Measurements from ENCODE around the gene PRKG1. TPM values are rescaled to one million over a fixed set of nuclear protein-coding genes. Genes with fewer than 3 reads are reported as not detected.

The PRKG1 gene
- total RNA-seq, 1 experiment from 2014 or later, result 10.4 TPM

- H3K27me3 ChIP-seq (ENCODE audit: insufficient read depth, low read length), result no peaks in the 10 kb centered on the region
- H3K4me1 ChIP-seq (ENCODE audit: insufficient read depth, low read length), result no peaks in the 10 kb centered on the region
- H3K4me2 ChIP-seq (ENCODE audit: insufficient read depth, insufficient read length, low read length), result no peak overlapping the region
- no peak overlapping the region for H4K8ac ChIP-seq (replicated peaks; ENCODE audit: insufficient read length, low read depth, low read length)
- H3K56ac ChIP-seq (ENCODE audit: insufficient read length, low read depth, low read length), result no peak overlapping the region
- H3T11ph ChIP-seq (ENCODE audit: low read length), result no peak overlapping the region
- Mint-ChIP-seq H3K4me1 (peaks cover 0 to 3% of the 10 kb centered on the region in 2 experiments; a peak in 2 of 4 replicates), H3K9me3 (peaks cover 7 to 8% of the 10 kb centered on the region in 2 experiments; a peak in 3 of 5 replicates), H3K27me3 (ENCODE audit: low read depth) (no peaks in the 10 kb centered on the region), H3K4me3 (no peak overlapping the region), H3K36me3 (ENCODE audit: insufficient read depth in 1 of 3, low read depth in 3 of 3) (peaks cover 0 to 9% (median 7%) of the 10 kb centered on the region in 3 experiments; a peak in 6 of 7 replicates), H3K27ac (no peak overlapping the region)
- no peak overlapping the region for H3K4ac ChIP-seq (ENCODE audit: low read depth, low read length)
- no peaks in the 10 kb centered on the region for H4K20me1 ChIP-seq (ENCODE audit: control insufficient read depth, insufficient read depth, insufficient read length)
- H3K14ac ChIP-seq (ENCODE audit: insufficient read depth, low read length), result no peak overlapping the region
- H3K79me2 ChIP-seq (ENCODE audit: insufficient read depth, low read length), result no peaks in the 10 kb centered on the region
- H4K91ac ChIP-seq (ENCODE audit: insufficient read length, low read depth, low read length), result no peak overlapping the region
- H2AK5ac ChIP-seq (ENCODE audit: insufficient read length, low read length), result no peak overlapping the region
- H3K23ac ChIP-seq (ENCODE audit: insufficient read length, low read depth, low read length), result no peak overlapping the region
- H2AFZ ChIP-seq (ENCODE audit: low read length), result no peak overlapping the region
- no peak overlapping the region for H2BK5ac ChIP-seq (ENCODE audit: insufficient read length, low read length)
- H4K5ac ChIP-seq (ENCODE audit: insufficient read length, low read depth, low read length), result no peak overlapping the region
- H2BK12ac ChIP-seq (ENCODE audit: insufficient read length, low read depth, low read length), result no peak overlapping the region
- TF ChIP-seq, protein P1, sequence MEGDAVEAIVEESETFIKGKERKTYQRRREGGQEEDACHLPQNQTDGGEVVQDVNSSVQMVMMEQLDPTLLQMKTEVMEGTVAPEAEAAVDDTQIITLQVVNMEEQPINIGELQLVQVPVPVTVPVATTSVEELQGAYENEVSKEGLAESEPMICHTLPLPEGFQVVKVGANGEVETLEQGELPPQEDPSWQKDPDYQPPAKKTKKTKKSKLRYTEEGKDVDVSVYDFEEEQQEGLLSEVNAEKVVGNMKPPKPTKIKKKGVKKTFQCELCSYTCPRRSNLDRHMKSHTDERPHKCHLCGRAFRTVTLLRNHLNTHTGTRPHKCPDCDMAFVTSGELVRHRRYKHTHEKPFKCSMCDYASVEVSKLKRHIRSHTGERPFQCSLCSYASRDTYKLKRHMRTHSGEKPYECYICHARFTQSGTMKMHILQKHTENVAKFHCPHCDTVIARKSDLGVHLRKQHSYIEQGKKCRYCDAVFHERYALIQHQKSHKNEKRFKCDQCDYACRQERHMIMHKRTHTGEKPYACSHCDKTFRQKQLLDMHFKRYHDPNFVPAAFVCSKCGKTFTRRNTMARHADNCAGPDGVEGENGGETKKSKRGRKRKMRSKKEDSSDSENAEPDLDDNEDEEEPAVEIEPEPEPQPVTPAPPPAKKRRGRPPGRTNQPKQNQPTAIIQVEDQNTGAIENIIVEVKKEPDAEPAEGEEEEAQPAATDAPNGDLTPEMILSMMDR (conservative IDR thresholded peaks at IDR 0.05), result no peak
- H3K27ac ChIP-seq (ENCODE audit: insufficient read length, low read depth, low read length), result no peak overlapping the region
- no peaks in the 10 kb centered on the region for H3K79me1 ChIP-seq (ENCODE audit: insufficient read depth, low read depth, low read length, poor library complexity, severe bottlenecking)
- H2BK120ac ChIP-seq (ENCODE audit: low read depth, low read length, poor library complexity, severe bottlenecking), result no peak overlapping the region
- H2BK20ac ChIP-seq (ENCODE audit: low read depth, low read length, poor library complexity, severe bottlenecking), result no peak overlapping the region
- no peaks in the 10 kb centered on the region for H3K9me3 ChIP-seq (ENCODE audit: control insufficient read depth, low read depth, low read length)
- no peak overlapping the region for H2BK15ac ChIP-seq (ENCODE audit: low read depth, low read length)
- H3K9ac ChIP-seq (ENCODE audit: extremely low read depth, insufficient read length, low read length), result no peak overlapping the region
- no peaks in the 10 kb centered on the region for H3K23me2 ChIP-seq (ENCODE audit: insufficient read length, low read depth, low read length, poor library complexity, severe bottlenecking)
- no peak for DNase-seq
- H3K18ac ChIP-seq (ENCODE audit: insufficient read length, low read depth, low read length), result no peak overlapping the region
- no CpG with 5 or more reads among the region's 2 CpGs for WGBS (ENCODE audit: extremely low coverage, insufficient read length, low lambda C conversion rate)
Measured at GRCh38 chr10:51129946-51130544, 55.8 kb downstream of the PRKG1 start.

Measured in H9 (cell line).